IMR-90 (cell line): ENCODE data around the gene DYNLL2. TPM values are rescaled to one million over a fixed set of nuclear protein-coding genes. Genes with fewer than 3 reads are reported as not detected.

Experiments
- ATAC-seq: fragments of 200-7000 bp; cut with Tn5 transposase; 2 replicates; pipeline ENCODE4 v1.9.1; 2020; ENCODE audit warnings: low read depth, mild to moderate bottlenecking, moderate library complexity
- BruUV-seq: library from RNA; stranded (reverse); fragments of 400-500 nt; replicated peaks from 2 replicates; lab custom pipeline; 2021; lab: Mats Ljungman, UMichigan
- CTCF ChIA-PET: fragments of 300-600 bp; formaldehyde crosslinking; extraction: SDS; loops from one replicate; lab custom pipeline; 2021; ENCODE audit warnings: antibody characterized with exemption; lab: Yijun Ruan, JAX
- POLR2A ChIA-PET: fragments of 300-600 bp; sonication (Branson Sonifier 250); formaldehyde crosslinking; loops from one replicate; lab custom pipeline; 2022; ENCODE audit warnings: antibody characterized with exemption; ENCODE audit not compliant: unreplicated experiment; lab: Charles Lee
- DNase-seq: peaks from one replicate; pipeline ENCODE4 v3.0.0; 2013
- H2AFZ ChIP-seq: replicated peaks from 2 replicates; pipeline ENCODE3; 2013; ENCODE audit warnings: low read length, mild to moderate bottlenecking; ENCODE audit not compliant: poor library complexity
- H2AK5ac ChIP-seq: 2 replicates; pipeline ENCODE4 v1.6.1; 2013; ENCODE audit warnings: low read depth, low read length, inconsistent platforms
- H2AK9ac ChIP-seq: replicated peaks from 2 replicates; pipeline ENCODE3; 2013; ENCODE audit warnings: mild to moderate bottlenecking, low read depth, low read length, moderate library complexity; ENCODE audit not compliant: poor library complexity
- H2BK120ac ChIP-seq: 2 replicates; pipeline ENCODE4 v1.6.1; 2013; ENCODE audit warnings: low read depth, low read length, inconsistent platforms
- H2BK15ac ChIP-seq: 3 replicates; pipeline ENCODE4 v1.6.1; 2013; ENCODE audit warnings: low read depth, low read length, inconsistent platforms
- H2BK20ac ChIP-seq: 2 replicates; pipeline ENCODE4 v1.6.1; 2013; ENCODE audit warnings: low read depth, mild to moderate bottlenecking, inconsistent platforms, low read length, moderate library complexity
- H2BK5ac ChIP-seq: 2 replicates; pipeline ENCODE4 v1.6.1; 2013; ENCODE audit warnings: mild to moderate bottlenecking, low read depth, low read length, inconsistent platforms; ENCODE audit not compliant: poor library complexity, severe bottlenecking
- H3K14ac ChIP-seq: replicated peaks from 2 replicates; pipeline ENCODE4 v1.6.1; 2013; ENCODE audit warnings: low read depth, low read length, inconsistent platforms
- H3K18ac ChIP-seq: 2 replicates; pipeline ENCODE4 v1.6.1; 2013; ENCODE audit warnings: low read depth, low read length, control low read depth
- H3K23ac ChIP-seq: 2 replicates; pipeline ENCODE4 v1.6.1; 2013; ENCODE audit warnings: low read depth, low read length, inconsistent platforms
- H3K27ac ChIP-seq: 2 replicates; pipeline ENCODE4 v1.5.1; 2013; ENCODE audit warnings: mild to moderate bottlenecking, control low read depth, low read length; ENCODE audit not compliant: insufficient read depth
- H3K27me3 ChIP-seq: 2 replicates; pipeline ENCODE4 v1.6.1; 2013; ENCODE audit warnings: low read length; ENCODE audit not compliant: control insufficient read depth, insufficient read depth
- H3K36me3 ChIP-seq: 2 replicates; pipeline ENCODE4 v1.6.1; 2013; ENCODE audit warnings: low read length, mixed read lengths; ENCODE audit not compliant: control insufficient read depth, insufficient read depth
- H3K4ac ChIP-seq: 2 replicates; pipeline ENCODE4 v1.6.1; 2013; ENCODE audit warnings: low read depth, low read length, inconsistent platforms
- H3K4me1 ChIP-seq: 2 replicates; pipeline ENCODE4 v1.6.1; 2013; ENCODE audit warnings: low read length, mixed read lengths; ENCODE audit not compliant: control insufficient read depth, insufficient read depth
- H3K4me2 ChIP-seq: 2 replicates; pipeline ENCODE4 v1.6.1; 2013; ENCODE audit warnings: low read depth, mild to moderate bottlenecking, control low read depth, low read length, moderate library complexity
- H3K4me3 ChIP-seq: 2 replicates; pipeline ENCODE4 v1.5.1; 2013; ENCODE audit warnings: low read depth, mild to moderate bottlenecking, control low read depth, low read length, moderate library complexity; ENCODE audit not compliant: insufficient read depth
- H3K56ac ChIP-seq: 2 replicates; pipeline ENCODE4 v1.6.1; 2013; ENCODE audit warnings: low read length, inconsistent platforms; ENCODE audit not compliant: insufficient read depth; ENCODE audit errors: extremely low read depth
- H3K79me1 ChIP-seq, 2 experiments: 2 replicates each; pipeline ENCODE4 v1.6.1; 2013; ENCODE audit warnings: low read length in 2 of 2, inconsistent platforms in 1 of 2, low read depth in 1 of 2
- H3K9ac ChIP-seq: 2 replicates; pipeline ENCODE4 v1.6.1; 2013; ENCODE audit warnings: low read depth, low read length, control low read depth
- H3K9me1 ChIP-seq: 2 replicates; pipeline ENCODE4 v1.6.1; 2013; ENCODE audit warnings: low read length, inconsistent platforms; ENCODE audit not compliant: insufficient read depth
- H3K9me3 ChIP-seq: 2 replicates; pipeline ENCODE4 v1.6.1; 2013; ENCODE audit warnings: low read length; ENCODE audit not compliant: control insufficient read depth, insufficient read depth
- H4K20me1 ChIP-seq: 2 replicates; pipeline ENCODE4 v1.6.1; 2013; ENCODE audit warnings: low read length, inconsistent platforms; ENCODE audit not compliant: insufficient read depth
- H4K5ac ChIP-seq: 2 replicates; pipeline ENCODE4 v1.6.1; 2013; ENCODE audit warnings: mild to moderate bottlenecking, low read depth, low read length, control low read depth
- H4K8ac ChIP-seq, 2 experiments: 2 replicates each; pipeline ENCODE4 v1.6.1; 2013; ENCODE audit warnings: low read depth in 2 of 2, low read length in 2 of 2, control low read depth in 1 of 2, inconsistent platforms in 1 of 2
- H4K91ac ChIP-seq: 2 replicates; pipeline ENCODE4 v1.6.1; 2013; ENCODE audit warnings: low read depth, low read length, inconsistent platforms; ENCODE audit not compliant: insufficient read depth
- CHD1 ChIP-seq: IDR thresholded peaks from 2 replicates; pipeline ENCODE4 v1.6.1; 2012; ENCODE audit warnings: low read depth, low read length, improper control_type of control experiment
- MAFK ChIP-seq: IDR thresholded peaks from 2 replicates; pipeline ENCODE4 v1.6.1; 2012; ENCODE audit warnings: low read depth, low read length, improper control_type of control experiment
- RFX5 ChIP-seq: IDR thresholded peaks from 2 replicates; pipeline ENCODE4 v1.8.0; 2012; ENCODE audit warnings: low read depth, mild to moderate bottlenecking, low read length, moderate library complexity
- WGBS, 2 experiments: methylation state at CpG; one replicate each; pipeline versions ENCODE4 v1.1.5 to v1.1.7; 2013; ENCODE audit warnings: missing lambda C conversion rate in 2 of 2; ENCODE audit not compliant: insufficient read length in 1 of 2; ENCODE audit errors: extremely low coverage in 2 of 2; 5-methylcytosine and 5-hydroxymethylcytosine counted together
- dilution Hi-C: fragments of 300-500 bp; cut with HindIII; formaldehyde crosslinking; loops from one replicate; pipeline ENCODE4 v1.14.3; 2018; ENCODE audit warnings: low sequenced_read_pairs; ENCODE audit not compliant: unreplicated experiment
- in situ Hi-C: fragments of 300-500 bp; cut with MboI; formaldehyde crosslinking; loops from 3 replicates; pipeline ENCODE4 v1.14.3; 2019; ENCODE audit warnings: low sequenced_read_pairs, inconsistent platforms, mixed read lengths
- intact Hi-C: fragments of 100-400 bp; cut with micrococcal nuclease; formaldehyde crosslinking; loops from 2 replicates; pipeline ENCODE4 v1.10.0; 2022
- polyA plus RNA-seq, 3 experiments: library from polyadenylated mRNA; depleted of rRNA; stranded (reverse); fragments of >200 nt; gene quantifications; 2 replicates each; pipeline ENCODE4 v1.2.3, GENCODE V29; 2012; ENCODE audit warnings: low replicate concordance in 1 of 3
- total RNA-seq: library from RNA; depleted of rRNA; stranded (reverse); fragments of >200 nt; gene quantifications from 2 replicates; pipeline ENCODE4 v1.2.3, GENCODE V29; 2012; rRNA removed

Gene DYNLL2
- total and polyA plus RNA-seq, 2 of the 4 experiments (the other 2 are of a cell fraction), result 9.1 to 14.2 TPM

DNA sequence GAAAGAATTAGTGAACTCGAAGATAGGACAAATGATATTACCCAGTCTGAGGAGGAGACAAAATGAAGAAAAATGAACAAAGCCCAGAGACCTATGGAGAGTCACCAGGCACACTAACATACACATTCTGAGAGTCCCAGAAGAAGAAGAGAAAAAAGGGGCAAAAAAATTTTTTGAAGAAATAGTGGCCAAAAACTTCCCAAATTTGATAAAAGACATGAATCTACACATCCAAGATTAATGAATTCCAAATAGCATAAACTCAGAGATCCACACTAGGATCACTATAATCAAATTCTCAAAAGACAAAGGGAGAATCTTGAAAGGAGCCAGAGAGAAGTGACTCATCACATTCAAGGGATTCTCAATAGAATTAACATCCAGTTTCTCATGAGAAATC is 61.6 kb downstream of the DYNLL2 start:
- POLR2A ChIA-PET, result no interaction called here
- dilution Hi-C loops, result no loop called here

More for the DNA sequence above, 61.6 kb downstream of the DYNLL2 start:
- Histone ChIP-seq H3K27me3 (no peaks in the 10 kb centered on the region; the same call in 1 of the 2 replicates), H3K4ac (no peak overlapping the region), H3K18ac (no peak overlapping the region), H3K4me2 (no peak overlapping the region), H3K9me1 (no peaks in the 10 kb centered on the region), H2AK9ac (no peak overlapping the region), H3K23ac (no peak overlapping the region), H4K20me1 (no peaks in the 10 kb centered on the region), H2AFZ (no peak overlapping the region), H3K27ac (no peak overlapping the region), H3K4me3 (no peak overlapping the region), H3K9me3 (no peaks in the 10 kb centered on the region), H3K79me1 (no peaks in the 10 kb centered on the region), H2BK5ac (no peak overlapping the region), H3K4me1 (no peaks in the 10 kb centered on the region), H3K36me3 (no peaks in the 10 kb centered on the region), H3K56ac (no peak overlapping the region), H4K5ac (no peak overlapping the region), H2BK15ac (no peak overlapping the region), H2BK20ac (no peak overlapping the region), H3K14ac (no peak overlapping the region), H4K91ac (no peak overlapping the region), H3K9ac (no peak overlapping the region), H2AK5ac (no peak overlapping the region), H4K8ac (no peak overlapping the region), H2BK120ac (no peak overlapping the region)
- in situ Hi-C loops (no loop called here), intact Hi-C loops (no loop called here)
- CTCF ChIA-PET, result no interaction called here
- no peak for DNase-seq
- no peak for ATAC-seq
- BruUV-seq, result no TSS peak
- no CpG with 5 or more reads among the region's 1 CpG for WGBS, 2 experiments
- TF ChIP-seq CHD1, result no peak
- TF ChIP-seq RFX5, result no peak
- no peak for TF ChIP-seq MAFK

Other genes with a start within 250 kb of the DYNLL2 start
- 37.3 and 41.7 TPM in 2 replicates for gene MRPS23, start 233.4 kb upstream of the DYNLL2 start, total RNA-seq
- 22.1 and 23.5 TPM in 2 replicates for gene MRPS23, start 233.4 kb upstream of the DYNLL2 start, polyA plus RNA-seq (2012; rRNA removed)
- gene CUEDC1, start 128.0 kb upstream of the DYNLL2 start, total RNA-seq, result 4.1 and 4.2 TPM in 2 replicates
- 21.2 and 22.6 TPM in 2 replicates for gene CUEDC1, start 128.0 kb upstream of the DYNLL2 start, polyA plus RNA-seq (2012; rRNA removed)
- gene VEZF1, start 95.2 kb upstream of the DYNLL2 start, total RNA-seq, result 40.3 and 42.1 TPM in 2 replicates
- 21.1 and 22.4 TPM in 2 replicates for gene VEZF1, start 95.2 kb upstream of the DYNLL2 start, polyA plus RNA-seq (2012; rRNA removed)
- 357 and 513 TPM in 2 replicates for gene SRSF1, start 76.2 kb upstream of the DYNLL2 start, total RNA-seq
- gene SRSF1, start 76.2 kb upstream of the DYNLL2 start, polyA plus RNA-seq (2012; rRNA removed), result 155 and 190 TPM in 2 replicates
- not detected in 2 replicates for gene OR4D1, start 65.0 kb downstream of the DYNLL2 start, total RNA-seq
- not detected in 2 replicates for gene OR4D1, start 65.0 kb downstream of the DYNLL2 start, polyA plus RNA-seq (2012; rRNA removed)
- not detected in 2 replicates for gene OR4D2, start 83.6 kb downstream of the DYNLL2 start, total RNA-seq
- not detected in 2 replicates for gene OR4D2, start 83.6 kb downstream of the DYNLL2 start, polyA plus RNA-seq (2012; rRNA removed)
- not detected in 2 replicates for gene EPX, start 109.3 kb downstream of the DYNLL2 start, total RNA-seq
- not detected in 2 replicates for gene EPX, start 109.3 kb downstream of the DYNLL2 start, polyA plus RNA-seq (2012; rRNA removed)
- 8.9 and 11.5 TPM in 2 replicates for gene MKS1, start 135.8 kb downstream of the DYNLL2 start, total RNA-seq
- gene MKS1, start 135.8 kb downstream of the DYNLL2 start, polyA plus RNA-seq (2012; rRNA removed), result 11.0 and 13.2 TPM in 2 replicates
- not detected in 2 replicates for gene LPO, start 155.2 kb downstream of the DYNLL2 start, total RNA-seq
- gene LPO, start 155.2 kb downstream of the DYNLL2 start, polyA plus RNA-seq (2012; rRNA removed), result not detected in 2 replicates
- not detected in 2 replicates for gene MPO, start 197.5 kb downstream of the DYNLL2 start, total RNA-seq
- gene MPO, start 197.5 kb downstream of the DYNLL2 start, polyA plus RNA-seq (2012; rRNA removed), result not detected in 2 replicates
- 0.56 and 0.90 TPM in 2 replicates for gene TSPOAP1, start 245.4 kb downstream of the DYNLL2 start, total RNA-seq
- 1.2 and 1.6 TPM in 2 replicates for gene TSPOAP1, start 245.4 kb downstream of the DYNLL2 start, polyA plus RNA-seq (2012; rRNA removed)